BLaER1 (cell line): ENCODE measurements around the gene NAGLU.
"Not testable (repeated sequence)": the region's sequence is repeated elsewhere in the genome, so short reads cannot be mapped to it uniquely, and the experiment has no call there.

ENCODE experiments used
- H3K27ac ChIP-seq: shearing (Covaris generic); formaldehyde crosslinking; 2 replicates; pipeline ENCODE4 v1.8.1; 2022
- H3K27me3 ChIP-seq: shearing (Covaris generic); formaldehyde crosslinking; 2 replicates; pipeline ENCODE4 v1.8.1; 2022
- H3K36me3 ChIP-seq: shearing (Covaris generic); formaldehyde crosslinking; 2 replicates; pipeline ENCODE4 v1.8.1; 2022
- H3K4me1 ChIP-seq: shearing (Covaris generic); formaldehyde crosslinking; 2 replicates; pipeline ENCODE4 v1.8.1; 2022
- H3K4me2 ChIP-seq: shearing (Covaris generic); formaldehyde crosslinking; 2 replicates; pipeline ENCODE4 v1.8.1; 2022
- H3K4me3 ChIP-seq: shearing (Covaris generic); formaldehyde crosslinking; 2 replicates; pipeline ENCODE4 v1.8.1; 2022
- H3K9ac ChIP-seq: shearing (Covaris generic); formaldehyde crosslinking; 2 replicates; pipeline ENCODE4 v1.8.1; 2022
- H3K9me3 ChIP-seq: shearing (Covaris generic); formaldehyde crosslinking; 2 replicates; pipeline ENCODE4 v1.8.1; 2022
- H4K20me1 ChIP-seq: shearing (Covaris generic); formaldehyde crosslinking; 2 replicates; pipeline ENCODE4 v1.8.1; 2022
- Cebpa-rat ChIP-seq: shearing (Covaris generic); IDR thresholded peaks from 2 replicates; pipeline ENCODE4 v1.8.1; 2022

NAGLU gene

DNA sequence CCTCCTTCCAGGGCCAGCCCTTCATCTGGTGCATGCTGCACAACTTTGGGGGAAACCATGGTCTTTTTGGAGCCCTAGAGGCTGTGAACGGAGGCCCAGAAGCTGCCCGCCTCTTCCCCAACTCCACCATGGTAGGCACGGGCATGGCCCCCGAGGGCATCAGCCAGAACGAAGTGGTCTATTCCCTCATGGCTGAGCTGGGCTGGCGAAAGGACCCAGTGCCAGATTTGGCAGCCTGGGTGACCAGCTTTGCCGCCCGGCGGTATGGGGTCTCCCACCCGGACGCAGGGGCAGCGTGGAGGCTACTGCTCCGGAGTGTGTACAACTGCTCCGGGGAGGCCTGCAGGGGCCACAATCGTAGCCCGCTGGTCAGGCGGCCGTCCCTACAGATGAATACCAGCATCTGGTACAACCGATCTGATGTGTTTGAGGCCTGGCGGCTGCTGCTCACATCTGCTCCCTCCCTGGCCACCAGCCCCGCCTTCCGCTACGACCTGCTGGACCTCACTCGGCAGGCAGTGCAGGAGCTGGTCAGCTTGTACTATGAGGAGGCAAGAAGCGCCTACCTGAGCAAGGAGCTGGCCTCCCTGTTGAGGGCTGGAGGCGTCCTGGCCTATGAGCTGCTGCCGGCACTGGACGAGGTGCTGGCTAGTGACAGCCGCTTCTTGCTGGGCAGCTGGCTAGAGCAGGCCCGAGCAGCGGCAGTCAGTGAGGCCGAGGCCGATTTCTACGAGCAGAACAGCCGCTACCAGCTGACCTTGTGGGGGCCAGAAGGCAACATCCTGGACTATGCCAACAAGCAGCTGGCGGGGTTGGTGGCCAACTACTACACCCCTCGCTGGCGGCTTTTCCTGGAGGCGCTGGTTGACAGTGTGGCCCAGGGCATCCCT is 7.4 kb downstream of the NAGLU start:
- Histone ChIP-seq H4K20me1 (peaks cover 15% of the 10 kb centered on the region; the same call in 1 of the 2 replicates), H3K27me3 (no peaks in the 10 kb centered on the region), H3K9me3 (no peaks in the 10 kb centered on the region), H3K36me3 (peaks cover 61% of the 10 kb centered on the region), H3K4me3 (no peak overlapping the region), H3K4me2 (no peak overlapping the region), H3K4me1 (peaks cover 5% of the 10 kb centered on the region; the same call in 1 of the 2 replicates), H3K27ac (no peak overlapping the region), H3K9ac (no peak overlapping the region)
- no peak for TF ChIP-seq Cebpa-rat

DNA sequence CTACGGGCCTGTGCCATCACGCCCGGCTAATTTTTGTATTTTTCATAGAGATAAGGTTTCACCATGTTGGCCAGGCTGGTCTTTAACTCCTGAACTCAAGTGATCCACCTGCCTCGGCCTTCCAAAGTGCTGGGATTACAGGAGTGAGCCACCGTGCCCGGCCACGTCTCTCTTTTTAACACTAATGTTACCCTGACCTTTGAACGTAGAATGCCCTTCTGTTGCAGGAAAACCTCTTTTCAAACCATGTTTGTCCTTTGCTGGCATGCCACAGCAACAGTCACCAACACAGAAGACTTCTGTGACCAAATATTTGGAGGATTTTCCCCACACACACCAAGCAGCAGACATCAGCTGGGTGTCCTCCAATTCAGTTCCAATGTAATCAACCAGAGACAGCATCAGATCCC is 8.8 kb downstream of the NAGLU start:
- Histone ChIP-seq H3K27ac (no peak overlapping the region), H3K4me2 (no peak overlapping the region), H3K4me1 (peaks cover 15% of the 10 kb centered on the region), H3K36me3 (peaks cover 46% of the 10 kb centered on the region), H3K9me3 (no peaks in the 10 kb centered on the region), H4K20me1 (peaks cover 20% of the 10 kb centered on the region; the same call in 1 of the 2 replicates), H3K27me3 (no peaks in the 10 kb centered on the region), H3K9ac (no peak overlapping the region), H3K4me3 (no peak overlapping the region)
- TF ChIP-seq Cebpa-rat, result no peak

DNA sequence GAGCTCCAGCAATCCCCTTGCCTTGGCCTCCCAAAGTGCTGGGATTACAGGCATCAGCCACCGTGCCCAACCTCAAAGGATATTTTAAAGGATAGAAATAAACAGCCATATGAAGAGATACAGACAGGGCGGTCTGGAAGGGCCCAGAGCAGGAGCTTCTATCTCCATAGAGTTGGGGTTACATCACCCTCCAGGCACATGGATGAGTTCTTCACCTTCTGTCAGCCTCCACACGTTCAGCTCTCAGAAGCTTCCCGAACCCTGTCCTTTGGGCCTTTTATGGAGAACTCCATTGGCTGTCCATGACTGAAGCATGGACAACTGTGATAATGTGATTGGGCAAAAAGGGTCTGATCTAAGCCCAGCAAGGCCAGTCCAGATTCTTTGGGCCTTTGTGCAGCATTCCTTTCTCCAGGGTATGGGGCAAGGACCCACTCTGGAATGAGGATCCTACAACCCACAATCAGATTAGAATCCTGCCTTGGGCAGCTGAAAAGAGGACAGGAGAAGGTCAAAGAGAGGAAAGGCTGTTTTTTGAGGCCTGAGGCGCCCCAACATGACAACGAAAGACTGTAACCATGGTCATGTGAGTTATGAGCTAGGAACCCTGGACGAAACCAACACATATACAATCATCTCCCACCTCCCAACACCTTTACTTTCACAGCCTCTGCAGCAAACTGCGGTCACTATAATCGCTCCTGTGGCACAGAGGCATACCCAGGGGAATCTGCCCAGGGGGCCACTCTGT is 9.9 kb downstream of the NAGLU start:
- H4K20me1 ChIP-seq, result peaks cover 20% of the 10 kb centered on the region; the same call in 1 of the 2 replicates
- H3K27me3 ChIP-seq, H3K4me2 ChIP-seq, H3K4me3 ChIP-seq, H3K27ac ChIP-seq, H3K9ac ChIP-seq, H3K9me3 ChIP-seq: not testable (repeated sequence)
- H3K36me3 ChIP-seq, result peaks cover 37% of the 10 kb centered on the region
- peaks cover 15% of the 10 kb centered on the region for H3K4me1 ChIP-seq

DNA sequence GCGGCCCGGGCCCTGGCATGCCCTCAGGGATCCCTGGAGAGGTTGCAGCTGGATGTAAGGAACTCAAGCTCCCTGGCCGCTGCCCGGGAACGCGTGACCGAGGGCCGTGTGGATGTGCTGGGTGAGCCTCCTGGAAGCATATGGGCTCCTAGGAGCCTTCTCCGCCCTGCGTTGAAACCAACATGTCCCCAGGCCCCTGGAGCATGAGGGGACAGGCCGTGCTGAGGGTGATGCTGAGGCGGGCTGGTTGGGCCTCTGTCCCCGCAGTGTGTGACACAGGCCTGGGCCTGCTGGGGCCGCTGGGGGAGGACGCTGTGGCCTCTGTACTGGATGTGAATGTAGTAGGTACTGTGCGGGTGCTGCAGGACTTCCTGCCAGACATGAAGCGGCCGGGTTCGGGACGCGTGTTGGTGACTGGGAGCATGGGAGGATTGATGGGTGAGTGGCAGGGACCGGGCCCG is 11.0 kb downstream of the NAGLU start:
- peaks cover 15% of the 10 kb centered on the region for H3K4me1 ChIP-seq

DNA sequence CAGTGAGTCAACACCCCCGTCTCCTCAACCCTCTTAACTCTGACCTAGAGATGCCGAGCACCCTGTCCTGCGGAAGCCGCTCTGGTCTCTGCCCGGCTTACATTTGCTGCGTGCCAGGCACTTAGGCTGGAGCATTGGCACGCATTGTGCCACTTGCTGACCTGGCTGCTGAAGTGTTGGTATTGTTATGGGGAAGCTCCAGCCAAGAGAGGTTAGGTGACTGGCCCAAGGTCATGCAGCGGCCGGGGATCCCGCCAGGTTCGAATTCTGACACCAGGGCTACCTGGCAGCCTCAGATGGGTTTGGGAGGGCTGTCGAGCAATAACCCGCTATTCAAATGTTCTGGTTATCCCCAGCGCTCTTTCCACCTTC is 11.6 kb downstream of the NAGLU start:
- no peak overlapping the region; the same call in 1 of the 2 replicates for H3K9ac ChIP-seq
- H3K4me3 ChIP-seq, result peak overlapping the region; percentile 66
- H3K36me3 ChIP-seq, result peaks cover 24% of the 10 kb centered on the region
- no peaks in the 10 kb centered on the region for H3K9me3 ChIP-seq
- no peak for TF ChIP-seq Cebpa-rat
- H4K20me1 ChIP-seq, result peaks cover 20% of the 10 kb centered on the region; the same call in 1 of the 2 replicates
- no peaks in the 10 kb centered on the region for H3K27me3 ChIP-seq
- H3K4me2 ChIP-seq, result peak overlapping the region; percentile 95
- no peak overlapping the region for H3K27ac ChIP-seq
- peaks cover 15% of the 10 kb centered on the region for H3K4me1 ChIP-seq

More for the DNA sequence above, 11.0 kb downstream of the NAGLU start:
- Histone ChIP-seq H3K4me3 (no peak overlapping the region), H3K27ac (no peak overlapping the region), H3K27me3 (no peaks in the 10 kb centered on the region), H3K9ac (no peak overlapping the region), H3K4me2 (no peak overlapping the region), H4K20me1 (peaks cover 20% of the 10 kb centered on the region; the same call in 1 of the 2 replicates), H3K36me3 (peaks cover 28% of the 10 kb centered on the region), H3K9me3 (no peaks in the 10 kb centered on the region)
- no peak for TF ChIP-seq Cebpa-rat

DNA sequence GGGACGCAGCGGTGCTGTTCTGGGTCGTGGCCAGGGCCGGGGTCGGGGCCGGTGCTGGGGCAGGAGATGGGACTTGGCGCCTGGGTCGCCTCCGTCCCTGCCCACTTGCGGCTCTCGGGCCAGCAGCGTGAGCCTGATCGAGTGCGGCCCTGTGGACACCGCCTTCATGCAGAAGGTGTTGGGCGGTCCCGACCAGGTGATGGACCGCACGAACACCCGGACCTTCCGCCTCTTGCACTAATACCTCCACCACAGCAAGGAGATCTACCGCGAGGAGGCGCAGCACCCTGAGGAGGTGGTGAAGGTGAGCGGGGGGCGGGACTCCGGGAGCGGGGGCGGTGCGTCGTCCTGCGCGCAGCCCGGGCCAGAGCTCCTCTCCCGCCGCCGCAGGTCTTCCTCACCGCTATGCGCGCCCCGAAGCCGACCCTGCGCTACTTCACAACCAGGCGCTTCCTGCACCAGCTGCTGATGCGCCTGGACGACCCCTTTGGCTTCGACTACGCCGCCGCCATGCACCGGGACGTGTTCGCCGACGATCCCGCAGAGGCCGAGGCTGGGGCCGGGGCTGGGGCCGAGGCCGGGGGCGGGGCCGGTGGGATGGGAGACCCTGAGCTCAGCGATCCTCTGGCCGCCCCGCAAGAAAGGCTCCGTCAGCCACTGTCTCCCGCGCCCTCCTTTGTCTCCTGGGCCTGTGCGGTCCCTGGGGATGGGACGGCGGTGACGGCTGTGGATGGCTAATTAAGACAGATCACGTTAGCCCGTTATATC is 12.2 kb downstream of the NAGLU start:
- no peak for TF ChIP-seq Cebpa-rat
- Histone ChIP-seq H3K36me3 (peaks cover 22% of the 10 kb centered on the region), H3K9me3 (no peaks in the 10 kb centered on the region), H3K4me2 (peak overlapping the region; percentile 95), H3K4me3 (peak overlapping the region; percentile 66), H3K9ac (peak overlapping the region; percentile 73), H3K4me1 (peaks cover 21% of the 10 kb centered on the region), H4K20me1 (peaks cover 20% of the 10 kb centered on the region; the same call in 1 of the 2 replicates), H3K27ac (peak overlapping the region; percentile 54), H3K27me3 (no peaks in the 10 kb centered on the region)

DNA sequence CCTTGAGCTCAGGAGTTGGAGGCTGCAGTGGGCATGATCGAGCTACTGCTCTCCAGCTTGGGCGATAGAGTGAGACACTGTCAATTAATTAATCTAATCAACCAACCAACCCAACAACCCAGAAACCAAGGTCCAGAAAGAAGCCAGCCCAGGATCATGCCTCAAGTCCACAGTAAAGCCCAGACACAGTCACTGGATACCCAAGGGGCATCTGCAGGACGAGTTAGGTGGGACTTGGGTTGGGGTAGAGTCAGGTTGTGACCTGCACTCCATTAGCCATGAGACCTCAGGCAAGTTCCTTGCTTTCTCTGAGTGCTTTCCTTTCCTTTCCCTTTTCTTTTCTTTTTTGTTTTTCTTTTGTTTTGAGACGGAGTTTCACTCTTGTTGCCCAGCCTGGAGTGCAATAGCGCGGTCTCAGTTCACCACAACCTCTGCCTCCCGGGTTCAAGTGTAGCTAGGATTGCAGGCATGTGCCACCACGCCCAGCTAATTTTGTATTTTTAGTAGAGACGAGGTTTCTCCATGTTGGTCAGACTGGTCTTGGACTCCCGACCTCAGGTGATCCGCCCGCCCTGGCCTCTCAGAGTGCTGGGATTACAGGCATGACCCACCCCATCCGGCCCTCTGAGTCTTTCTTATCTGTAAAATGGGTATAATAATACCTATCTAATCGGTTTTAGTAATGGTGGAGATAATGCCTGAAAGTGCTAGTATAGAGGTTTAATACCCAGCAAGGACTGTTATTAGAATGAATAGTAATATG is 13.1 kb downstream of the NAGLU start:
- peak overlapping the region; percentile 95 for H3K4me2 ChIP-seq
- peaks cover 14% of the 10 kb centered on the region for H3K36me3 ChIP-seq
- no peak for TF ChIP-seq Cebpa-rat
- peak overlapping the region; percentile 73 for H3K9ac ChIP-seq
- H3K4me3 ChIP-seq, result peak overlapping the region; percentile 66
- peak overlapping the region; percentile 54 for H3K27ac ChIP-seq
- H3K27me3 ChIP-seq, result no peaks in the 10 kb centered on the region
- peaks cover 20% of the 10 kb centered on the region; the same call in 1 of the 2 replicates for H4K20me1 ChIP-seq
- no peaks in the 10 kb centered on the region for H3K9me3 ChIP-seq
- peaks cover 29% of the 10 kb centered on the region for H3K4me1 ChIP-seq

DNA sequence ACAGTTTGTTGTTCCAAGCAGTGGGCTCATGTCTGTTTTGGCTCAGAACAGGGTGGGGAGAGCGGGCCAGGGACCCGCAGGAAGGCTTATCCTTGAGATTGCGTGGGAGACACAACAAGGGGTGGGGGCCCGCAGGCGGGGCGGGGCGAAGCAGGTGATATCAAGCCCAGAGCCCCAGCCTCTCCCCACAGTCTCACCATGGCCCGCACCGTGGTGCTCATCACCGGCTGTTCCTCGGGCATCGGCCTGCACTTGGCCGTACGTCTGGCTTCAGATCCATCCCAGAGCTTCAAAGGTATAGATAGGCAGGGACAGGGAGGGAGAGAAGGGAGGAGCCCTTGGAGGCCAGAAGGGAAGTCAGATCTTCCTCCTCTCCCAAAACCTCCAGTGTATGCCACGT is 16.7 kb downstream of the NAGLU start, which contains the start of gene HSD17B1:
HSD17B1 (plus strand) TSS at position 188 of the 400 bp plus-strand sequence; CDS start at position 199, 11 bp downstream.
- H3K27me3 ChIP-seq, H3K9me3 ChIP-seq, H4K20me1 ChIP-seq, H3K36me3 ChIP-seq: not testable (repeated sequence)
- peak within 1 kb of the TSS; percentile 92; the same call in 1 of the 2 replicates for H3K9ac ChIP-seq
- H3K4me1 ChIP-seq, result peaks cover 41% of the 10 kb centered on the region
- peak within 1 kb of the TSS; percentile 77 for H3K4me2 ChIP-seq
- H3K4me3 ChIP-seq, result peak within 1 kb of the TSS; percentile 86
- H3K27ac ChIP-seq, result 0 out of 2 replicates have a peak within 1 kb of the TSS, but pooled peaks have one; percentile 89
